ENCODE results near the gene PSTPIP2. TPM values are rescaled to one million over a fixed set of nuclear protein-coding genes. Genes with fewer than 3 reads are reported as not detected.

Gene PSTPIP2
- total and polyA plus RNA-seq, 2 of the 13 experiments (the other 11 are each of a cell fraction or from before 2014, with no cell fraction given), result 0.25 to 0.27 TPM

- TF ChIP-seq ATM (IDR thresholded peaks at IDR 0.05; ENCODE audit: borderline replicate concordance) (no peak), ZNF713 (CRISPR knock-in tag; IDR thresholded peaks at IDR 0.05) (no peak), PHF20 (CRISPR knock-in tag; IDR thresholded peaks at IDR 0.05) (no peak), ZKSCAN5 (CRISPR knock-in tag; IDR thresholded peaks at IDR 0.05) (no peak), ARID4A (CRISPR knock-in tag; IDR thresholded peaks at IDR 0.05; ENCODE audit: borderline replicate concordance) (peak; percentile 55; the same call in 1 of the 2 replicates), ZSCAN21 (CRISPR knock-in tag; IDR thresholded peaks at IDR 0.05; ENCODE audit: borderline replicate concordance) (no peak), ETV6 (CRISPR knock-in tag; conservative IDR thresholded peaks at IDR 0.05) (no peak), SKI (IDR thresholded peaks at IDR 0.05; ENCODE audit: partially characterized antibody) (peak; percentile 97), ARNT2 (CRISPR knock-in tag; IDR thresholded peaks at IDR 0.05; ENCODE audit: low read depth) (no peak), U2AF1 (optimal IDR thresholded peaks at IDR 0.05; ENCODE audit: low read depth, low read length) (no peak), MXD1 (CRISPR knock-in tag; IDR thresholded peaks at IDR 0.05) (no peak), ZBTB40 (IDR thresholded peaks at IDR 0.05) (no peak), ZBTB40 (CRISPR knock-in tag; IDR thresholded peaks at IDR 0.05) (no peak; the same call in 1 of the 2 replicates), ZNF430 (CRISPR knock-in tag; IDR thresholded peaks at IDR 0.05) (peak; percentile 66; the same call in 1 of the 2 replicates), ZNF792 (CRISPR knock-in tag; IDR thresholded peaks at IDR 0.05) (peak; percentile 54; the same call in 1 of the 2 replicates)
Measured at GRCh38 chr18:46051731-46052461, 20.2 kb downstream of the PSTPIP2 start (continued).

All from HepG2 (cell line).